ENCODE results near the gene CREB5. TPM values are rescaled to one million over a fixed set of nuclear protein-coding genes. Genes with fewer than 3 reads are reported as not detected.

The CREB5 gene
- total and polyA plus RNA-seq, 2 experiments from 2014 or later = 2.4 to 4.4 TPM

DNA sequence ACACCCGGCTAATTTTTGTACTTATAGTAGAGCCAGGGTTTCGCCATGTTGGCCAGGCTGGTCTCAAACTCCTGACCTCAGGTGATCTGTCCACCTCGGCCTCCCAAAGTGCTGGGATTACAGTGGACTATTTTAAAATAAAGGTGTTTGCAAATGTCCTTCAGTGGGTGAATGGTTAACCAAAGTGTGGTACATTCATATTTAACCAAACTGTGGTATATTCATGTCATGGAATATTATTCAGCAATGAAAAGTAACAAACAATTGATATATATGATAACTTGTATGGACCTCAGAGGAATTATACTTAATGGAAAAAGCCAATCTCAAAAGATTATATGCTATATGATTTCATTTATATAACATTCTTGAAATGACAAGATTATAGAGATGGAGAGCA is 190.0 kb downstream of the CREB5 start (continued):
- TF ChIP-seq, protein P1, sequence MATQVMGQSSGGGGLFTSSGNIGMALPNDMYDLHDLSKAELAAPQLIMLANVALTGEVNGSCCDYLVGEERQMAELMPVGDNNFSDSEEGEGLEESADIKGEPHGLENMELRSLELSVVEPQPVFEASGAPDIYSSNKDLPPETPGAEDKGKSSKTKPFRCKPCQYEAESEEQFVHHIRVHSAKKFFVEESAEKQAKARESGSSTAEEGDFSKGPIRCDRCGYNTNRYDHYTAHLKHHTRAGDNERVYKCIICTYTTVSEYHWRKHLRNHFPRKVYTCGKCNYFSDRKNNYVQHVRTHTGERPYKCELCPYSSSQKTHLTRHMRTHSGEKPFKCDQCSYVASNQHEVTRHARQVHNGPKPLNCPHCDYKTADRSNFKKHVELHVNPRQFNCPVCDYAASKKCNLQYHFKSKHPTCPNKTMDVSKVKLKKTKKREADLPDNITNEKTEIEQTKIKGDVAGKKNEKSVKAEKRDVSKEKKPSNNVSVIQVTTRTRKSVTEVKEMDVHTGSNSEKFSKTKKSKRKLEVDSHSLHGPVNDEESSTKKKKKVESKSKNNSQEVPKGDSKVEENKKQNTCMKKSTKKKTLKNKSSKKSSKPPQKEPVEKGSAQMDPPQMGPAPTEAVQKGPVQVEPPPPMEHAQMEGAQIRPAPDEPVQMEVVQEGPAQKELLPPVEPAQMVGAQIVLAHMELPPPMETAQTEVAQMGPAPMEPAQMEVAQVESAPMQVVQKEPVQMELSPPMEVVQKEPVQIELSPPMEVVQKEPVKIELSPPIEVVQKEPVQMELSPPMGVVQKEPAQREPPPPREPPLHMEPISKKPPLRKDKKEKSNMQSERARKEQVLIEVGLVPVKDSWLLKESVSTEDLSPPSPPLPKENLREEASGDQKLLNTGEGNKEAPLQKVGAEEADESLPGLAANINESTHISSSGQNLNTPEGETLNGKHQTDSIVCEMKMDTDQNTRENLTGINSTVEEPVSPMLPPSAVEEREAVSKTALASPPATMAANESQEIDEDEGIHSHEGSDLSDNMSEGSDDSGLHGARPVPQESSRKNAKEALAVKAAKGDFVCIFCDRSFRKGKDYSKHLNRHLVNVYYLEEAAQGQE (IDR thresholded peaks at IDR 0.05; ENCODE audit: unreplicated experiment) = no peak

DNA sequence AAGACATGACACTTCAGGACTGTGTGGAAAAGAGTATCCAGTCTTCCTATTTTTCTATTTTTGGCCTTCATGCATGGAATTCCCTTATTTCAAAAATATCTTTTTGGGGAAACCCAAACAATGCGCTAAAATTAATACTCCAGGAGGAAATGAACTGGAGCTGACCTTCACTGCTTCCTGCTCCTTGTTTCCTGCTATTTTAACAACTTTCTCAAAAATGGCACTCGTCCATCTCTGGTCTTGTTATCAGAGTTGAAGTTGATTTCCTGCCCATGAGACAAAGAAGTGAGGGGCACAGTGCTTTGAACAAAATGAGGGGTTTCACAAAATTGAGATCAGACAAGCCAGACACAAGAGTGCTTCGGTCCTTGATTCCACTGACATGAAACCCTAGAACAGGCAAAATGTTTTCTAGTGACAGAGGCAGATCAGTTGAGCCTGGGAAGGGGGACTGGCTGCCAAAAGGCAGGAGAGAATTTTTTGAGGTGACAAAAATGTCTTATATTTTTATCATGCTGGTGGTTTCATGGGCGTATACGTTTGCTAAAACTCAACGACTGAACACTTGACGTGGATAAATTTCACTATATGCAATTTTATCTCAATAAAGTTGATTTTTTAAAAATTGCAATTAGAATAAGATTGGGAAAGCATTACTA is 193.2 kb downstream of the CREB5 start:
- ATAC-seq = no peak
- no peaks in the 10 kb centered on the region for H3K27me3 Mint-ChIP-seq (ENCODE audit: insufficient read depth, low read depth, poor library complexity)
- H3K4me2 ChIP-seq = no peak overlapping the region
- no peak for TF ChIP-seq CREB1 (CRISPR knock-in tag; IDR thresholded peaks at IDR 0.05; ENCODE audit: low read depth)
- TF ChIP-seq STAT1 (IDR thresholded peaks at IDR 0.05; ENCODE audit: unreplicated experiment) = no peak
- TF ChIP-seq, protein P2, sequence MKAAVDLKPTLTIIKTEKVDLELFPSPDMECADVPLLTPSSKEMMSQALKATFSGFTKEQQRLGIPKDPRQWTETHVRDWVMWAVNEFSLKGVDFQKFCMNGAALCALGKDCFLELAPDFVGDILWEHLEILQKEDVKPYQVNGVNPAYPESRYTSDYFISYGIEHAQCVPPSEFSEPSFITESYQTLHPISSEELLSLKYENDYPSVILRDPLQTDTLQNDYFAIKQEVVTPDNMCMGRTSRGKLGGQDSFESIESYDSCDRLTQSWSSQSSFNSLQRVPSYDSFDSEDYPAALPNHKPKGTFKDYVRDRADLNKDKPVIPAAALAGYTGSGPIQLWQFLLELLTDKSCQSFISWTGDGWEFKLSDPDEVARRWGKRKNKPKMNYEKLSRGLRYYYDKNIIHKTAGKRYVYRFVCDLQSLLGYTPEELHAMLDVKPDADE (IDR thresholded peaks at IDR 0.05) = no peak
- TF ChIP-seq, protein P3, sequence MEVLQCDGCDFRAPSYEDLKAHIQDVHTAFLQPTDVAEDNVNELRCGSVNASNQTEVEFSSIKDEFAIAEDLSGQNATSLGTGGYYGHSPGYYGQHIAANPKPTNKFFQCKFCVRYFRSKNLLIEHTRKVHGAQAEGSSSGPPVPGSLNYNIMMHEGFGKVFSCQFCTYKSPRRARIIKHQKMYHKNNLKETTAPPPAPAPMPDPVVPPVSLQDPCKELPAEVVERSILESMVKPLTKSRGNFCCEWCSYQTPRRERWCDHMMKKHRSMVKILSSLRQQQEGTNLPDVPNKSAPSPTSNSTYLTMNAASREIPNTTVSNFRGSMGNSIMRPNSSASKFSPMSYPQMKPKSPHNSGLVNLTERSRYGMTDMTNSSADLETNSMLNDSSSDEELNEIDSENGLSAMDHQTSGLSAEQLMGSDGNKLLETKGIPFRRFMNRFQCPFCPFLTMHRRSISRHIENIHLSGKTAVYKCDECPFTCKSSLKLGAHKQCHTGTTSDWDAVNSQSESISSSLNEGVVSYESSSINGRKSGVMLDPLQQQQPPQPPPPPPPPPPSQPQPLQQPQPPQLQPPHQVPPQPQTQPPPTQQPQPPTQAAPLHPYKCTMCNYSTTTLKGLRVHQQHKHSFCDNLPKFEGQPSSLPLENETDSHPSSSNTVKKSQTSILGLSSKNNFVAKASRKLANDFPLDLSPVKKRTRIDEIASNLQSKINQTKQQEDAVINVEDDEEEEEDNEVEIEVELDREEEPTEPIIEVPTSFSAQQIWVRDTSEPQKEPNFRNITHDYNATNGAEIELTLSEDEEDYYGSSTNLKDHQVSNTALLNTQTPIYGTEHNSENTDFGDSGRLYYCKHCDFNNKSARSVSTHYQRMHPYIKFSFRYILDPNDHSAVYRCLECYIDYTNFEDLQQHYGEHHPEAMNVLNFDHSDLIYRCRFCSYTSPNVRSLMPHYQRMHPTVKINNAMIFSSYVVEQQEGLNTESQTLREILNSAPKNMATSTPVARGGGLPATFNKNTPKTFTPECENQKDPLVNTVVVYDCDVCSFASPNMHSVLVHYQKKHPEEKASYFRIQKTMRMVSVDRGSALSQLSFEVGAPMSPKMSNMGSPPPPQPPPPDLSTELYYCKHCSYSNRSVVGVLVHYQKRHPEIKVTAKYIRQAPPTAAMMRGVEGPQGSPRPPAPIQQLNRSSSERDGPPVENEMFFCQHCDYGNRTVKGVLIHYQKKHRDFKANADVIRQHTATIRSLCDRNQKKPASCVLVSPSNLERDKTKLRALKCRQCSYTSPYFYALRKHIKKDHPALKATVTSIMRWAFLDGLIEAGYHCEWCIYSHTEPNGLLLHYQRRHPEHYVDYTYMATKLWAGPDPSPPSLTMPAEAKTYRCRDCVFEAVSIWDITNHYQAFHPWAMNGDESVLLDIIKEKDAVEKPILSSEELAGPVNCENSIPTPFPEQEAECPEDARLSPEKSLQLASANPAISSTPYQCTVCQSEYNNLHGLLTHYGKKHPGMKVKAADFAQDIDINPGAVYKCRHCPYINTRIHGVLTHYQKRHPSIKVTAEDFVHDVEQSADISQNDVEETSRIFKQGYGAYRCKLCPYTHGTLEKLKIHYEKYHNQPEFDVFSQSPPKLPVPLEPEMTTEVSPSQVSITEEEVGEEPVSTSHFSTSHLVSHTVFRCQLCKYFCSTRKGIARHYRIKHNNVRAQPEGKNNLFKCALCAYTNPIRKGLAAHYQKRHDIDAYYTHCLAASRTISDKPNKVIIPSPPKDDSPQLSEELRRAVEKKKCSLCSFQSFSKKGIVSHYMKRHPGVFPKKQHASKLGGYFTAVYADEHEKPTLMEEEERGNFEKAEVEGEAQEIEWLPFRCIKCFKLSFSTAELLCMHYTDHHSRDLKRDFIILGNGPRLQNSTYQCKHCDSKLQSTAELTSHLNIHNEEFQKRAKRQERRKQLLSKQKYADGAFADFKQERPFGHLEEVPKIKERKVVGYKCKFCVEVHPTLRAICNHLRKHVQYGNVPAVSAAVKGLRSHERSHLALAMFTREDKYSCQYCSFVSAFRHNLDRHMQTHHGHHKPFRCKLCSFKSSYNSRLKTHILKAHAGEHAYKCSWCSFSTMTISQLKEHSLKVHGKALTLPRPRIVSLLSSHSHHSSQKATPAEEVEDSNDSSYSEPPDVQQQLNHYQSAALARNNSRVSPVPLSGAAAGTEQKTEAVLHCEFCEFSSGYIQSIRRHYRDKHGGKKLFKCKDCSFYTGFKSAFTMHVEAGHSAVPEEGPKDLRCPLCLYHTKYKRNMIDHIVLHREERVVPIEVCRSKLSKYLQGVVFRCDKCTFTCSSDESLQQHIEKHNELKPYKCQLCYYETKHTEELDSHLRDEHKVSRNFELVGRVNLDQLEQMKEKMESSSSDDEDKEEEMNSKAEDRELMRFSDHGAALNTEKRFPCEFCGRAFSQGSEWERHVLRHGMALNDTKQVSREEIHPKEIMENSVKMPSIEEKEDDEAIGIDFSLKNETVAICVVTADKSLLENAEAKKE (CRISPR knock-in tag; IDR thresholded peaks at IDR 0.05) = no peak
- TF ChIP-seq, protein P1 (IDR thresholded peaks at IDR 0.05; ENCODE audit: unreplicated experiment) = no peak
- TF ChIP-seq JUNB (IDR thresholded peaks at IDR 0.05; ENCODE audit: unreplicated experiment) = no peak
- no peak for TF ChIP-seq POLR2AphosphoS5 (IDR thresholded peaks at IDR 0.05; ENCODE audit: low read depth)
- TF ChIP-seq ZNF331 (CRISPR knock-in tag; IDR thresholded peaks at IDR 0.05; ENCODE audit: low read depth) = no peak
- TF ChIP-seq EZH2phosphoT487 (IDR thresholded peaks at IDR 0.05; ENCODE audit: unreplicated experiment) = no peak
- TF ChIP-seq NANOG (IDR thresholded peaks at IDR 0.05; ENCODE audit: borderline replicate concordance) = no peak

More for the DNA sequence above, 193.2 kb downstream of the CREB5 start:
- no peaks in the 10 kb centered on the region for H3K4me1 ChIP-seq (ENCODE audit: insufficient read depth)
- H4K20me1 ChIP-seq (replicated peaks; ENCODE audit: insufficient read depth) = no peaks in the 10 kb centered on the region
- no peaks in the 10 kb centered on the region for H3K27me3 ChIP-seq (ENCODE audit: insufficient read depth)
- H3K79me2 ChIP-seq (replicated peaks; ENCODE audit: insufficient read depth) = no peaks in the 10 kb centered on the region
- H3K4me3 ChIP-seq = no peak overlapping the region
- Mint-ChIP-seq H3K4me1 (no peaks in the 10 kb centered on the region), H3K4me3 (no peak overlapping the region), H3K27ac (no peak overlapping the region), H3K9me3 (no peaks in the 10 kb centered on the region), H3K36me3 (ENCODE audit: low read depth) (no peaks in the 10 kb centered on the region)
- H3K36me3 ChIP-seq (ENCODE audit: insufficient read depth) = no peaks in the 10 kb centered on the region
- no peaks in the 10 kb centered on the region for H3F3A ChIP-seq (replicated peaks; ENCODE audit: low read depth)
- H3K27ac ChIP-seq (ENCODE audit: low read depth) = no peak overlapping the region
- peak overlapping the region; percentile 48; the same call in 1 of the 2 replicates for H2AFZ ChIP-seq
- no peaks in the 10 kb centered on the region; the same call in 1 of the 2 replicates for H3K9me2 ChIP-seq (ENCODE audit: insufficient read depth)
- DNase-seq (ENCODE audit: low spot score) = no peak
